Lower lobe of right lung (tissue), 2 donors: ENCODE measurements around the gene MRGPRD. TPM values are rescaled to one million over a fixed set of nuclear protein-coding genes. Genes with fewer than 3 reads are reported as not detected.

Source experiments
- ATAC-seq, 2 donors: fragments of 200-7000 bp; cut with Tn5 transposase; one replicate each; pipeline ENCODE4 v1.9.1; 2020 to 2022; ENCODE audit warnings: mild to moderate bottlenecking in 2 of 2, moderate library complexity in 2 of 2
- DNase-seq: peaks from one replicate; pipeline ENCODE4 v3.0.0-alpha.2; 2020
- H3K27ac ChIP-seq: fragments of 200-600 bp; one replicate; pipeline ENCODE4 v1.8.0; 2022
- H3K27me3 ChIP-seq: fragments of 200-600 bp; one replicate; pipeline ENCODE4 v1.8.0; 2022; ENCODE audit warnings: low read depth
- H3K36me3 ChIP-seq: fragments of 200-600 bp; one replicate; pipeline ENCODE4 v1.8.0; 2022; ENCODE audit warnings: mild to moderate bottlenecking
- H3K4me1 ChIP-seq: fragments of 200-600 bp; one replicate; pipeline ENCODE4 v1.8.0; 2022
- H3K4me3 ChIP-seq: fragments of 200-600 bp; one replicate; pipeline ENCODE4 v1.8.0; 2022; ENCODE audit warnings: mild to moderate bottlenecking
- H3K9me3 ChIP-seq: fragments of 200-600 bp; one replicate; pipeline ENCODE4 v1.8.0; 2022
- CTCF ChIP-seq: fragments of 200-600 bp; IDR thresholded peaks from one replicate; pipeline ENCODE4 v1.8.0; 2022; ENCODE audit warnings: antibody characterized with exemption, mild to moderate bottlenecking
- intact Hi-C: fragments of 100-400 bp; cut with DNase I; formaldehyde crosslinking; loops from one replicate; pipeline ENCODE4 v1.11.0; 2022
- total RNA-seq: library from RNA; stranded (reverse); fragmentation: NEBNext Ultra II Directional; extraction: Animal tissue kit (Norgen Biotek cat#: 25700); gene quantifications from one replicate; pipeline ENCODE4 v1.2.1, GENCODE V29; 2021
- donor health status: DM: no; HTN: yes; CAD: no; lungs with severe emphysema.

Gene MRGPRD
- total RNA-seq, 1 donor from 2014 or later, result not detected

GRCh38 chr11:68994161-68994893 lies 13.5 kb upstream of the MRGPRD start:
- Histone ChIP-seq H3K4me3 (no peak overlapping the region), H3K9me3 (no peaks in the 10 kb centered on the region), H3K27ac (no peak overlapping the region), H3K27me3 (peaks cover 26% of the 10 kb centered on the region), H3K4me1 (peaks cover 7% of the 10 kb centered on the region), H3K36me3 (no peaks in the 10 kb centered on the region)
- intact Hi-C loops, result no loop called here
- no peak for ATAC-seq
- DNase-seq, result no peak
- TF ChIP-seq CTCF, result no peak

- DNase-seq, result no peak
- Histone ChIP-seq H3K9me3 (no peaks in the 10 kb centered on the region), H3K27me3 (peaks cover 26% of the 10 kb centered on the region), H3K27ac (no peak overlapping the region), H3K4me3 (no peak overlapping the region), H3K36me3 (no peaks in the 10 kb centered on the region), H3K4me1 (peaks cover 4% of the 10 kb centered on the region)
- intact Hi-C loops, result no loop called here
- TF ChIP-seq CTCF, result no peak
- ATAC-seq, result no peak
These were observed 12.8 kb upstream of the MRGPRD start for GRCh38 chr11:68993546-68993945.

- ATAC-seq (no peak), DNase-seq (no peak)
- Histone ChIP-seq H3K9me3 (no peaks in the 10 kb centered on the region), H3K36me3 (no peaks in the 10 kb centered on the region), H3K4me1 (no peaks in the 10 kb centered on the region), H3K27ac (no peak overlapping the region), H3K4me3 (no peak overlapping the region), H3K27me3 (peaks cover 26% of the 10 kb centered on the region)
- no peak for TF ChIP-seq CTCF
- intact Hi-C loops, result no loop called here
These were observed 12.0 kb upstream of the MRGPRD start for GRCh38 chr11:68992743-68993255.

- Histone ChIP-seq H3K27me3 (peaks cover 26% of the 10 kb centered on the region), H3K9me3 (peaks cover 10% of the 10 kb centered on the region), H3K27ac (no peak overlapping the region), H3K36me3 (no peaks in the 10 kb centered on the region), H3K4me1 (no peaks in the 10 kb centered on the region), H3K4me3 (no peak overlapping the region)
- DNase-seq (peak; percentile 33), ATAC-seq (peak in 1 of 2 donors; percentile 30)
- intact Hi-C loops, result no loop called here
- no peak for TF ChIP-seq CTCF
These were observed 10.4 kb upstream of the MRGPRD start for GRCh38 chr11:68990995-68991780.

GRCh38 chr11:68989936-68990606 lies 9.3 kb upstream of the MRGPRD start:
- Histone ChIP-seq H3K27me3 (peaks cover 26% of the 10 kb centered on the region), H3K27ac (no peak overlapping the region), H3K4me1 (no peaks in the 10 kb centered on the region), H3K4me3 (no peak overlapping the region), H3K36me3 (no peaks in the 10 kb centered on the region), H3K9me3 (peaks cover 10% of the 10 kb centered on the region)
- ATAC-seq (no peak), DNase-seq (peak; percentile 28)
- intact Hi-C loops, result no loop called here
- TF ChIP-seq CTCF, result no peak
